CD1c-positive myeloid dendritic cell (primary cell): ENCODE data around the gene SRGAP3.
A peak's percentile ranks its signal among the peaks of the same experiment; 100 is the strongest.

Experiments used
- DNase-seq: peaks from one replicate; pipeline ENCODE4 v3.0.0-alpha.2; 2016; ENCODE audit errors: extremely low spot score

SRGAP3 gene

DNA sequence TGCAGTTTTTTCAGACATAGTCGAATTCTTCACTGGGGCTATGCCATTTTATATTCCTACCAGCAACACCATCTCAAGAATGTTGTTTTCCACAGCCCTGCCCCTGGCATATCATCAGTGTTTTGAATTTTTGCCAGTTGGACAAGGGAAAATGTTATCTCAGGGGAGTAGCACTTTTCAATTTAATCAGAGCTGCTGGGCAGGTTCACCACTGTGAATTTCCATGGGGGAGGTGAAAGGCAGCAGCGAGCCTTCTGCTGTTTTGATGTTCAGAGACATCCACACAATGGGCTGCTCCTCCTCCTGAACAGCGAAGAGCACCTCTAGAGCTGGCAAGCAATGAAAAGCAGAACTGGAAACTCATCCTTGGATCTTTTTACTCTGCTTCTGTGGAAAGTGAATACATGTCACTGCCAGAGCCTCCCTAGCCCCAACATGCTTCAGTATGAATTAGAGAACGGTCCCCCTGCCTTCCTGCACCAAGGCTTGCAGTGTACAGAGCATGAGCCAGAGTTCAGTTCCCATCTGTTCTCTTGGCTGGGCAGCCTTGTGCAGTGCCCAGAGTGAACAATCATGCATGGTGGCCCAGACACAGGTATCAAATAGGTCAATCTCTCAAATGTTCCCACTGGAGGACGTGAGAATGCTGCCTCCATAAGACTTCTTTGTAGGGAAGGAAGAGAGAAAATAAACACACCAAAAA, 230.0 kb downstream of the SRGAP3 start:
- DNase-seq, result no peak

DNA sequence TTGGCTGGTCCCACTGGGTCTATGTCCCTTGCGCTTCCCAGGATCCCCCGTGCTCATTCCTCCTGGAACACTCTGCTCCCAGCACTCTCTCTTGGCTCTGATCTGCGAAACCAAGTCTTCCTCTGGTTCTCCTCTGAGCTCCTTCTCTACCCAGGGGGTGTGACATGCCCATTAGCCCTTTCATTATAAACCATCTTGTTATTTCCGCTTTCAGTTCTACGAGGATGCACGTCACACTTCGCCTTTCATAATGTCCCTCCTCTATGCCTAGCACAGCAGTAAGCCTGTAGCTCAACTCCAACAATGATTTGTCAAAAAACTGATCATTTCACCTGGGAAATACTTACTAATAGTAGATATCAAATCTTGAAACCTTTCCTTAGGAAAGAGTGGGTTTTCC, 234.2 kb downstream of the SRGAP3 start:
- DNase-seq, result no peak

DNA sequence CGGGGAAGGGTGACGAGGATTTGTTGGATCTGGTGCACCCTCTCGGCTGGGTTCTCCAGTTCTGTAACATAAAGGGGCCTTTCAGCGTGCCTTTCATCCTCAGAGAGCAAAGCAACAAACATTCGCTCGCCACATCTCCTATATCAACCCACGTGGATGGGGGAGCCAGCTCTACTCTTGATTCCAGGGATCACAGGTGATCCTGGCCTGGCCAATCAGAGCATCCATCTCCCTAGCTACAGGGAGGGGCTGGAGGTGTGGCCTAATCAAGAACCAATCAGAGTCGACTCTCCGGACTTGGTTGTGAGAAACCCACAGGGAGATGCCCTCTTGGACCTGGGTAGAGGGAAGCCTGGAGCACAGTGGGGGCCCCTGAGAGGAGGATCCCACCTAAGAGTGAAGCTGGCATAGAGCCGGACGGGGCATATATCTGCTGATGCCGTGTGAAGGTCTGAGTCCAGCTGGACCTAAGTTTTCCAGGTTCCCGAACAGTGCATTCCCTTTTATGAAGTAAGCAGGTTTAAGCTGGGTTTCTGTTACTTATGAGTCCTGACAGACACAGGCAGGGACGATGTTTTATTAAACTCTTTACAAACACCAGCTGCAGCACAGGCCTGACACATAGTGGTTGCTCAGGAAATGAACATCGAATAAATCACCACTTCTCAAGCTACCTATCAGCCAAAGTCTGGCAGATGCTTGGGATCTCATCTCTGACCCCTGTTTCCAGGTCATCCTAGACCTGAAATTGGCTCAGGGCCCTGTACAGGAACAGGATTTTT, 235.5 kb downstream of the SRGAP3 start:
- DNase-seq, result no peak

DNA sequence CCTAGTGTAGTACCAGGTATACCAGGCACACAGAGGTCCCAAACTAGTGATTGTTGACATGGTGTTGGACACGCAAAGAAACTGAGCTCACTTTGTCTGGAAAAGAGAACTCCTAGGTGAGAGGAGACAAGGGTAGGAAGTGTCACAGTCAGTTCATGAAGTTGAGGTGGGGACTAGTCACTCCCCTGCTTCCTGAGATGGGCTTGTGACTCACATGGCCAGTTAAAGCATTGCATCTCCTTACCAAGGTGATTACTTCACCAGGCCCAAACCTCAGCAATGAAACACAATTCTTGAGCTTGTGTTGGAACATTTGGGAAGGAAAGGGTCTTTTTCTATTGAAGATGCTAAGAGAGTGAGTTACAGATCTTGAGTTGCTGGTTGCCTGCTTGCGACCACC, 236.9 kb downstream of the SRGAP3 start:
- DNase-seq, result no peak

DNA sequence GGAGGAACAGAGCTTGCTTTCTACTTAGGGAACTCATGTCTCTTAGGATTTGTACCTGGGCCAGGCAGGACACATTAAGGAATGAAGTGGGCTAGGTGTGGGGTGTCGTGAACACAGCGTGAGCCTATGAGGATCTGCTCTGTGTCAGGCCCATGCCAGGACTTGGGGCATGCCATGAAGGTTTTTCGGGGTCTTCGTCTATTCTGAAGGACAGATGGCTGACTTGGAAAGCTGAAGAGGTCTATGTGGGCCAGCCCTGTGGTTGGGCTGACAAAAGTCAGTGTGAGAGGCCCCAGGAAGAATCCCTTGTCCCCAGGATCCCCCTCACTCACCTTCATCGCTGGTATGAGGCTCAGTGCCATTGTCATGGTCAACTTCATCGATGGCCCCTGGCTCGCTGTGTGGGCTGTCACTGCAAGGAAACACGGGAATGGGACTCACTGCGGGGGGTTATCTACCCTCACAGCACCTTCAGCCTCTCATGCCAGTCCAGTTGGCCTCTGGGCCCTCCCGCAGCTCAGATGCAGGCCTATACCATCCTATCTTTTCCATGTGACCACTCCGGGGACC, 239.4 kb downstream of the SRGAP3 start:
- no peak for DNase-seq

DNA sequence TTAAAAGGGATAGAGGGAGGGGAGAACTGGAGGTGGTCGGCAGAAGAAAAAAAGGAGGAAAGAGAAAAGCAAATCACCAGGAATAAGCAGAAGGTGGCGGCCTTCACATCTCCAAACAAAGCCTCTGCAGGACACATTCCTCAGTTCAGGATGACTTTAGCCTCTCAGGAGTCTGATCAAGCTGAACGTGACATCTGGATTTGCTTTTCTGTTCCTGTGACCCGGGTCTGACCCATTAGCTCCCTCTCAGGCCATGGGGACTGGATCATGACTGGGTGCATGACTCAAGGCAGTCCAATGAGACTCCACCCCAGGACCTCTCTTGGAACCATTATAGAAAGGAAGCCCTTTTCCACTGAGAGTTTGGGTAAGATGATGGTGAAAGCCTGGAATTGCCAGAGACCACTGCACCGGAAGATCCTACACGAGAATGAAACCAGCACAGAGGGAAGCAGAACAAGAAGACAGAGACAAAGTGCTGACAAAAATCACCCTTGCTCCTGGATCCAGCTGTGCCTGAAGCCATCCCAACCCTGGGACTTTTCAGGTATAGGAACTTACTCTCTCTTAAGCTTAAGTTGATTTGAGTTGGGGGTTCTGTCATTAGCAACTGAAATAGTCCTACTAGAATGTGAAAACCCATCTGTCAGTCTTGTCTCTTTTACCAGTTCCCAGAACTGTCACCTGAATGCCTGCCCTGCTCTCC, 240.7 kb downstream of the SRGAP3 start:
- no peak for DNase-seq

DNA sequence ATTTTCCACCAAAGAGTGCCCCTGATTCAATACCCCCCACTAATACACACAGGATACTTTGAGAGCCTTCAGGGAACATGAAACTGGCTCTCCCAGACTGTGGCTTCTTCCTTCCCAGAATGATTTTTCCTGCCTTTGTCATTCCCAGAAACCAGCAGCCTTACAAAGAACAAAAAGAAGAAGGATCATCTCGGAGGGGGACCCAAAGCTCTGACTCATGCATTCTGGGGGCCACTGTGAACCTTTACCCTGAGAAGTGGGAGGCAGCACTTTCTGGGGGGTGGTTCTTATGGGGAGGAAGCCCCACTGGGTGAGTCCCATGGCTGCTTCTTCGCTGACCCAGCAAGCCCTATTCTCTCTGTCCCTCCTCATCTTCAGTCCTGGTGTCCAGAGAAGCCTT, 241.5 kb downstream of the SRGAP3 start:
- DNase-seq, result no peak

DNA sequence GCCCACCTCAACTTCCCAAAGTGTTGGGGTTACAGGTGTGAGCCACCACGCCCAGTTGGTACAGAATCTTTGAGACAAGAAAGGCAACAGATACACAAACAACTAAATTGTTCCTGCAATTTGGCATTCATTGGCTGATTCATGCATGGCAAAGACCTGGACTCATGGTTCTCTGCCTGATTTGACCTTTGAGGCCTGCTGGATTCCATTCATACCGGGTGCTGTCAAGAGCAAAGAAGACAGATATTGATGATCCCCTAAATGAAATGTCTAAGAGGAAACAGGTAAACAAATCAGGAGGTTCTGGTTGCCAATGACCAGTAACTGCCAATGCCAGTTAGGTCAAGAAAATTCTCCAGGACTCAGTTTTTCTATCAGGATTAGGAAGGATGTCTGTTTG, 242.2 kb downstream of the SRGAP3 start:
- no peak for DNase-seq

DNA sequence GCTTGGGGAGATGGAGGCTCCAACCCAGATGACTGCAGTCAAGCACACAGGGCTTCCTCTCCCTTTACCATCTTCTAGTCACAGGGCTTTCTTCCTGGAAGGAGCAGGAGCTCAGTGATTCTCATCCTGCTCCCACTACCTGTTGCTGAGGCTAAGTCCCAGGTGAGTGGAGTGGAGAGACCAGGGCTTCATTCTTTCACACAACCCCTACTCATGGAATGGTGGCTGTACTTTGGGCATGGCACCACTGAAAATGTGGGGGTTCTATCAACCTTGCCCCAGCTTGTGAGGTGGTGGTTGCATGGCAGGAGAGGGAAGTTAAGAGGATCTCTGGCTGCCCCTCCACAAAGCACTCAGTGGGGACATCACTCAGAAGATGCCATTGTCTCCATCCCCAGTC, 249.4 kb downstream of the SRGAP3 start:
- no peak for DNase-seq

DNA sequence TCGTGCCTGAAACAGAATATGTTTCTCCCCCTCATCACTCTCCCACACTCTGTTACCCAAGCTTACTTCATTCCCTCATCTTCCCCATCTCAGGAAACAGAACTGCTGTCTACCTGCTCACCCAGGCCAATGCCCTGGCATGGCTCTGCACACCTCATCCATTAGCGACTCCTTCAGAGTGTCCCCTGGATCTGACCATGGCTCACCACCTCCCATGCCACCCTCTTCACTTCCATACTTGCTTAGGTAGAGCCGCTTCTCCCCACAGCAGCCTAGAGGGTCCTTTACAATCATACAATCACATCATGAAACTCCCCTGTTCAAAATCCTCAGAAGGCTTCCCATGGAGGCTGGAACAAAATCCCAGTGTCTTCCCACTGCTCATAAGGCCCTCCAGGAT, 252.3 kb downstream of the SRGAP3 start:
- no peak for DNase-seq

DNA sequence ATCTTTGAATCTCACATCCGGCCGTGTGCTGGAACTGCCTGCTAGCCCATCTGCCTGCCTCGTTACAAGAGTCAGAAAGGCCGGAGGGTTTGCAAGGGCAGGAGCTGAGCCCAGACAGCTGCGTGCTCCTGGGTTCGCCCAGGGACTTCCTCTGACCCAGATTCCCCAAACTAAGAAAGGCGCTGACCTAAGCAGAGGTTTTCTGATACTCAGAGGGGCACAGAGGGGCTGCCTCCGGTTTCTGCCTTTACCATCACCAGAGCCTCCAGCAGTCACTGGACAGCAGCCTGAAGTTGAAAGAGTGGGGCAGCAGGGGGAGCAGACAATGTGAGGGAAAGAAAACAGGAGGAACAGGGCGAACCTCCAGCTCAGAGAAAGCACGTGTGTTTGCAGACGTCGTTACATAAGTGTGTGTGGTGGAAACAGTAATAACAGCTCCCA, 252.7 kb downstream of the SRGAP3 start:
- no peak for DNase-seq

DNA sequence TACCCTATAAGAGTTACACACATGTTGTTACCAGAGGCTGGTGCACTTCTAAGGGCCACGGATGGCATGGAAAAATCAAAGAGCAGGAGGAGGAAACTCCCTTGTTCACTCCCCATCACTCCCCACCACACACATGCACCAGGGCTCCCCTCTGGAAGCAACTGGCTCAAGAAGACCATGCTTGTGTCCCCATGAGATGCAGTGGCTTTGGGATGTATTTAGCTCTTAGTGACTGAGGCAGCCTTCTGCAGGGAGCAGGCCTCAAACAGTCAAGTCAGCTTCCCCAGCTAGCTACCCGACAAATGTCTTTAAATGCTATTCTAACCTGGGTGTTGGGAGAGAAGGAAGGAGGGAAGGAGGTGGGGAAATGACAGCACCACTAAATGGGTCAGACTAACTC, 253.2 kb downstream of the SRGAP3 start:
- no peak for DNase-seq

DNA sequence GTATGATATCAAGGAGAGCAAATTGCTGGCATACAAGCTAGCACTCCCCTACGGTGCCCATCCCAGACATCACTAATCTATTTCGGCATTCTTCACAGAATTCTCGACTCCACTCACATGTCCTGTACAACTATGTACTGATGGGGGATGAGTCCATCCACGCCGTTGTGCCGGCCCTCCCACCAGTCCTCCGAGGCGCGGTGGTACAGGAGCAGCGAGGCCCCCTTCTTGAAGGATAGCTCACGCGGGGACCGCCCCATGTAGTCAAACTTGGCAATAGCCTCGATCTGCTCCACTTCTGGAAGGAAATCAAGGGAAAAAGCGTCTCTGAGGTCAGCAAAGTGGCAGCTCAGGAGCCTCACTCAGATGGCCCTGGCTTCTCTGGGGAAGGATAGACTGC, 255.2 kb downstream of the SRGAP3 start:
- no peak for DNase-seq

DNA sequence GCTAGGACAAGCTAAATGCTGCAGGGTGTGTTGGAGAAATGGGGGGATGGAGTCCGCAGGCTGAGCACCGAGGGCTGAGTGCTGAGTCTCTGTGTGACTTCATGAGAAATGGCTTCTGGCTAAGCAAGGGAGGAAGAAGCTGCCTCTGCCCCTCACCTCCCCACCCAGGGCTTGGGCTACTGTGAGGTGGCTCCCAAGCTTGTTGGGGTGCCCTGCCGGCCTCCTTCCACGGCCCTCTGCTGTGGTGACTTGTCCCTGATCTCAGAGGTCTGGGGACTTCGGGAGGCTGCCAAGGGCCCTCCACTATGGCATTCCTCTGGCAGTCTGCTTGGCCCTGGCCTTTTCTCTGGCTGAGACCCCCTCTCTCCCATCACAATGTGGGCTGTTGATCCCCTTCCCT, 256.1 kb downstream of the SRGAP3 start:
- DNase-seq, result no peak

DNA sequence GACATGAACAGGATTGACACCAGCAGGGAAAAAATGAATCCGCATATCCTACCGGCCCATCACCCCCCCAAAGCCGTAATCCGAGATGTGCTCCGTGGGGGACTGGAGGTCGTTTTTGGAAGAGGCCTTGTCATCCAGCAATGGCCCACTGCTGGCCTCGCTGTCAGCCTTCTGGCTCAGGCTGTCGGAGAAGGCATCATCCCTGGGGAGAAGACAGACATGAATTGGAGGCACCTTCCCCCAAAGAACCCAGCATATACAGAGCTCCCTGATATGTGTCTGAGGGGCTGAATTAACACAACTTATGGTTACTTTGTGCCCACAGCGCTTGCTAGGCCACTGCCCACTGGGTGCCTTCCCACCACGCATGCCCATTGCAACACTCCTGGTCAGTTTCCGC, 256.6 kb downstream of the SRGAP3 start:
- no peak for DNase-seq

DNA sequence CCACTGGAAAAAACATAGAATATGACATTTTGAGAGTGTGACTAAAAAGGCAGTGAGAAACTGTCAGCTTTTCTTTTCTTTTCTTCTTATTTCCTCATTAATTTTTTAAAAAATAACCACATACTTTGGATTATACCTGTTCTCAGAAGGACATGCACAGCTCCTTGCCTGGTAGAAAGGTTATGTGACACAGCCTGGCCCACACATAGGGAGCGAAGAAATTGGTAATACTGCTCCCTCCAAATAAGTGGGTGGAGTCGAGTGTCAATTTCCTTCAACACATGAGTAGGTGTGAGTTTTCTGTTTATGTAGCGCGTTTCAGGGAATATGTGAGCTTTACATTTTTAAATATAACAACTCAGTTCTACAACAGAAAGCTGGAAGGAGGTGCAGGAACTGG, 257.2 kb downstream of the SRGAP3 start:
- no peak for DNase-seq

DNA sequence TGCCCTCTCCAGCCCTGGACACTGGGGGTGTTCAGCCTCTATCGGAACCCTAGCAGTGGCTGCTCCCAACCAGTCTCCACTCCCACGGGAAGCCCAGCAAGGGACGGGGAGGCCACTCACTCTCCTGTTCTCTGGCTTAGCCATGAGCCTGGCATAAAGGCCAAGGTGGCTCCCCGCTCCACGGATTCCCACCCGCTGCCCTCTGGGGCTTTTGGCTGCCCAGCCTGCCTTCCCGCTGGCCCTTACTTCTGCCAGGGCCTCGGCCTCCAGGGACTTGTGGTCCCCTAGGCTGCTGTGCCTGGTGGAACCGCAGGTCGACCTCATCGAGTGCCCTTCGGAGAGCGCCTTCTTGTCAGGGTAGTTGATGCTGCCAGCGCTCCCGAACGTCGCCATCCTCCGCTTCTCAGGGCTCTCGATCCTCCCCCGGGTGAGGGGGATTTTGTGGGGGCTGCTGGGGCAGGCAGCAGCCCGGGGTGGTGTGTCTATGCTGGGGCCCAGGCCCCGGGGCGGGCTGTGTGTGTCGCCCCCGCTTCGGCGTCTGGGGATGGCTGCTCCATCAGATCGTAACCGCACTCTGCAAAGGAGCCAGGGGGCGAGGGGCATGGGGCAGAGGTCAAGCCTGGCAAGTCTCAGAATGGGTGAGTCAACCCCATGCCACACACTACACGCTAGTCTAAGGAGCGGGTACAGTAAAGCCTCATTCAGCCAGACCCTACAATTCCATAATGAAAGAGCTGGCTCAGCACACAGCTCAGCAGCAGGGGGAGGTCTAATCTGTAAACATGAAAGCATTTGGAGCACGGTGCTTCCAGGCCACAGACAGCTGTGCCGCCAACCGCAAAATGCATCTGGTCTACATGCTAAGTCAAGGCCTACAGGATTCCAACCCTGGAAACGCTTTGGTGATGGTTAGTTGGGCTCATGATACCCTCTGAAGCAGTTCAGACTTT, 258.9 kb downstream of the SRGAP3 start:
- no peak for DNase-seq

DNA sequence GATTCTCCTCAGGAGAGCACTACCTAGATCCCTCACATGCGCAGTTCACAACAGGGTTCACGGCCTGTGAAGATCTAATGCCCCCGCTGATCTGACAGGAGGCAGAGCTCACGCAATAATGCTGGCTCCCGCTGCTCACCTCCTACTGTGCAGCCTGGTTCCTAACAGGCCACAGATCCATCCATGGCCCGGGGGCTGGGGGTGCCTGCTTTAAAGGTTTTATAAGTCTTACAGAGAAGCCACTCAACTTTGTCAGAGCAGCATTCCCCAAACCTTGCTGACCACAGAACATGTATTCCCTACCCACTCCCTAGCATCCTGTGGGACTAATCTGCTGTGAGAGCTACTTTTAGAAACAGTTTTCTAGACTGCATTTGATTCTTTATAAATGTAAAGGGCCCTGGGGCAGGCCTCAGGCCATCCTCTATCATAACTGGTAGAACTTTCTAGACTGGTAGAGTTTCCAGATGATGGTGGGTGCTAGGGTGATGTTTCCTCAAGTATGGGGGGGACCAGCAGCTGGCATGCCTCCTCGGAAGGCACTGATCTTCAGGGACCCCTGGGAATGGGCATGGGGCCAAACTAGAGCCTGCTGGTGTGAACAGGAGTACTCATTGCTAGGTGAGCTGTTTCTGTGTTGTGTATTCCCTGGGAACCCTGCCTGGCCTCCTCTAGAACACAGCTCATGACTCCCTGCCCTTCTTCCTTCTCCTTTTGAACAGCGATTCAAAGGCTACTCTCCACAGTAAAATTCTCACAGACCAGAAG, 260.5 kb downstream of the SRGAP3 start:
- DNase-seq, result no peak

DNA sequence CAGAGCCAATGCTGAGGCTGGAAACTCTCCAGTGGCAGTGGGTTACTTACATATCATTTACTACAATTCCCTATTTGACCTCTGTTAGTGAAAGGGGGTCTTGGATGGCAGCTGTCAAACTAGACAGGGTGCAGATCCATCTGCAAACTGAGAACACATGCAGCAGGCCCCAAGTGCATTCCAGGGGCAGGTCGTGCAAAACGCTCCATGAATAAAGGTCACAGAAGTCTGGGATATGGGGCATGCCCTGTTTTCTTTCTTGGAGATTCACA, 261.1 kb downstream of the SRGAP3 start:
- no peak for DNase-seq

DNA sequence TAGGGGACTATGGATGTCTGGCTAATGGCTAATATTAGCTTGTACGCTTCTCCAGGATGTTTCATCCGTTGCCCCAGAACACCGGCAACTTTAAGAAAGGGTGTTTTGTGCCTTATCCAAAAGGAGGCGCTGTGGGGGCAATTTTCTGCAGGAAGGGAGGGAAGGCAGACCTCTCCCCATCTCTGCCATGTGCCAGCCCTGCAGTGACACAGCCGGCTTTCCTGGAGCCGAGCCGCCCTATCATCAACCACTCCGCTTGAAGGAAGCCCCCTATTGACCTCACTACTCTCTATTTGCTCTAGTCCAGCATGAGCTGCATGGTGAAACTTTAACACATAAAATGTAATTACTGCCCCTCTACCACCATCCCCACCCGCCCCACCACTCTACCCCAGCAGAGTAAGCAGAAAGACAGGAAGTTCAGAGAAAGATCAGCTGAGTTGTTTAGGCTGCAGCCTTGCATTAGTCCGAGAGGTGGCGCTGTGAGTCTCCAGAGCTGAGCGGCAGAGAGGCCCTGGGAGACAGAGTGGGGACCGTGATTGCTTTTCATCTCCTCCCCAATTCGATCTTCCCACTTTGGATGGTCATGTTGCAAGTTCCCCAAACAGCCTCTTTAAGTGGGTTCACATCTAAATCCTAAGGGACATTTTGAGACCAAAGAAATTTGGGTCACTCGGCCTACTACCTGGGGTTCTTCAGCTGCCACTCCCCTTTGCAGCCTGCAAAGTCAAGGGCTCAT, 261.6 kb downstream of the SRGAP3 start:
- peak; percentile 76 for DNase-seq
